Muscle layer of colon (tissue), 2 donors: ENCODE measurements around the gene CAMTA2.

ENCODE experiments used
- H3K27ac ChIP-seq: one replicate; pipeline ENCODE4 v1.7.0; 2013; ENCODE audit warnings: low read depth, mild to moderate bottlenecking, low read length, moderate library complexity
- H3K27me3 ChIP-seq, 2 donors: one replicate each; pipeline ENCODE4 v1.7.0; 2013; ENCODE audit warnings: low read length in 2 of 2, mild to moderate bottlenecking in 2 of 2; ENCODE audit not compliant: insufficient read depth in 2 of 2, control insufficient read depth in 1 of 2
- H3K36me3 ChIP-seq: one replicate; pipeline ENCODE4 v1.7.0; 2013; ENCODE audit warnings: mild to moderate bottlenecking, low read length; ENCODE audit not compliant: insufficient read depth
- H3K4me1 ChIP-seq: one replicate; pipeline ENCODE4 v1.7.0; 2013; ENCODE audit warnings: mild to moderate bottlenecking, low read length; ENCODE audit not compliant: insufficient read depth
- H3K4me3 ChIP-seq, 2 donors: one replicate each; pipeline ENCODE4 v1.7.0; 2013; ENCODE audit warnings: low read length in 2 of 2, low read depth in 1 of 2, mild to moderate bottlenecking in 1 of 2, moderate library complexity in 1 of 2
- H3K9ac ChIP-seq: one replicate; pipeline ENCODE4 v1.7.0; 2013; ENCODE audit warnings: low read length
- H3K9me3 ChIP-seq: one replicate; pipeline ENCODE4 v1.7.0; 2013; ENCODE audit warnings: mild to moderate bottlenecking, low read length
- donor health status: abdominal sarcoma.
- donor health status: Adenocarcinoma of cecum.

Gene CAMTA2

DNA sequence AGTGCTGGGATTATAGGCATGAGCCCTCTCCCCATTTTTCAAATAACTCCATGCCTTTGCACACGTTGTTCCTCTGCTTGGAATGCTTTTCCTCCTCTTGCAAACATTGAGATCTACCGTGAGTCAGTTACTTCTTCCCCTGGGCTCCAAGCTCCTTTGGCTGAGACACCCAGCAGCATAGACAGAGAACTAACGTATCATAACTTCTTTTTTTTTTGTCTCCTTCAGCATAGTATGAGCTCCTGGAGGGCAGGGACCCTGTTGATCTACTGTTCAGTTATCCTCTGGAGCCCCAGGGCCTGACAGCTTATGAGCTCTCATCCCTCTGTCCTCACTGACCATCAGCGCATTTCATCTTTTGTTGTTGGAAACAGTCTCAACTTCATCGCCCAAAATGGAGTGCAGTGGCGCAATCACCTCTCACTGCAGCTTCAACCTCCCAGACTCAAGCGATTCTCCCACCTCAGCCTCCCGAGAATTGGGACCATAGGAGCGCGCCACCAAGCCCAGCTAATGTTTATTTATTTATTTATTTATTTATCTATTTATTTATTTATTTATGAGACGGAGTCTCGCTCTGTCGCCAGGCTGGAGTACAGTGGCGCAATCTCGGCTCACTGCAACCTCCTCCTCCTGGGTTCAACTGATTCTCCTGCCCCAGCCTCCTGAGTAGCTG is 22.0 kb downstream of the CAMTA2 start:
- Histone ChIP-seq H3K36me3 (peaks cover 20% of the 10 kb centered on the region), H3K27ac (no peak overlapping the region), H3K9ac (no peak overlapping the region), H3K27me3 (no peaks in the 10 kb centered on the region), H3K9me3 (no peaks in the 10 kb centered on the region), H3K4me3 (no peak overlapping the region), H3K4me1 (peaks cover 32% of the 10 kb centered on the region)

DNA sequence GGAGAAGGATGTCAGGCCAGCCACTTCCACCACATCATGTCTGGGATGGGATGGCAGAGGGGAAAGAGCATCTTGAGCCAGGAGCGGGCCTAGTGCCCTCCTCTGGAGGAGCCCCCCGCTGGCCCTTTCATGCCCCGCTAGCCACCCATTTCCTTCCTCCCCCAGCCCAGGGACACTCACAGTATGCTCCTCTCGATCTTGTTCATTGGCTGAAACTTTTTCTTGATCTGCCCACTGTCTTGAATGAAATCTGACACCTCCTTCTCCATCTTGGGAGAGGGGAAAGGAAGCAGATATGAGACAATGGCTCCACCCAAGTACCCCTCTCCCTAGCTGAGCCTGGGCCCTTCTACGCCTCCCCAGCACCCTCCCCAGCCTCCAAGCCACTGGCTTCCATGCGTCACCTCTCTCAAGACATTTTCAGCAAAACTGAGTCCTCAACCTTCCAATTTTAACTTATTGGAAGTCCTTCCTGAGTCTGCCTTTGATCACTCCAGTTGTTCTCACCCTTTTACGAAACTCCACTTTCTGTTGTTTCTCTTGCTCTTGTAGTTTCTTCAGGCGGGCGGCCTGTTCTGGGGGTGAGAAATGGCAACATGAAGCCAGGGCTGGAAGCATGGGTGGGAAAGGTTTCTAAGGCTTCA is 27.1 kb downstream of the CAMTA2 start:
- Histone ChIP-seq H3K9ac (no peak overlapping the region), H3K4me3 (no peak overlapping the region), H3K27me3 (no peaks in the 10 kb centered on the region), H3K9me3 (no peaks in the 10 kb centered on the region), H3K36me3 (peaks cover 26% of the 10 kb centered on the region), H3K4me1 (peaks cover 3% of the 10 kb centered on the region), H3K27ac (no peak overlapping the region)

DNA sequence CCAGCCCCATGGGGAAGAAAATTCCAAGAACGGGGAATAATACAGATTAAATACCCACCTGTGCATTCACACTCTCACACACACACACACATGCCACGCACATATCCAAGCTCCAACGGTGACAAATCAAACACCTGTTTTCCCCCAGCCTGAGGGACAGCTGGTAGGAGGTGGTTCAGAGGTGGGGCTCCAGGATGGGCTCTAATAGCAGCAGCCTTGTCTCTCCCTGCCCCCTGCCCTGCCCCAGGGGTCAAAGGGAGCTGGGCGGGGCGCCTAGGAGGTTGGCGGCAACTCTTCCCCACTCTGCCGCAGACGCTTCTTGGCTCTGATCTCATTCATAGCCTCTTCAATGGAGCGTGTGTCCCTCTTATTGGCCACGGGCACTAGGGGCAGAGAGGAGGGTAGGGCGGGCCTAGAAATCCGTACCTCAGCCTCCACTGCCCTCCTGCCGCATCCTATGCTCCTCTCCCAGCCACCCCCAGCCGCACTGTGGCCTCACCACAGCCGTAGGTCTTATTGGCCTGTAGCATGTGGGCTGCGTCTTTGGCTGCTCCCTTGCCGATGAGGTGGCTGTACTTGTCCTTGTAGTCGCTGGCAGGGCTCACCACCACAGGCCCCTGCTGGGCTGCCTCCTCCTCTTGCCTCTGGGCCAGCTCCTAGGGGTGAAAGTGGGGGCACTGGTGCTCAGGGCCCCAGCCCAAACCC is 28.1 kb downstream of the CAMTA2 start:
- no peaks in the 10 kb centered on the region for H3K4me1 ChIP-seq
- peaks cover 26% of the 10 kb centered on the region for H3K36me3 ChIP-seq
- H3K27me3 ChIP-seq, result no peaks in the 10 kb centered on the region
- H3K4me3 ChIP-seq, result no peak overlapping the region
- H3K9ac ChIP-seq, result no peak overlapping the region
- no peak overlapping the region for H3K27ac ChIP-seq
- no peaks in the 10 kb centered on the region for H3K9me3 ChIP-seq

DNA sequence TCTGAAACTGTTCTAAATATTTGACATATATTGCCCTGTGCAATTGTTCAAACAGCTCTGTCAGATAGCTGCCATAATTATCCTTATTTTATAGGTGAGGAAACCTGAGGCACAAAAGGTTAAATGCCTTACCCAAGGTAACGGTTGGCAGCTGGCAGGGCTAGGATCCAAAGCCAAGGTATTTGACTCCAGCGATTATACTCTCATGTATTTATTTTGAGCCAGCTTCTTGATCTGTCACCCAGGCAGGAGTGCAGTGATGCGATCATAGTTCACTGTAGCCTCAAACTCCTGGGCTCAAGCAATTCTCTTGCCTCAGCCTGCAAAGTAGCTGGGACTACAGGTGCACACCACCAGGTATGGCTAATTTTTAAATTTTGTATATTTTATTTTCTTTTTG is 29.4 kb downstream of the CAMTA2 start:
- Histone ChIP-seq H3K27ac (no peak overlapping the region), H3K36me3 (peaks cover 26% of the 10 kb centered on the region), H3K4me1 (no peaks in the 10 kb centered on the region), H3K9me3 (no peaks in the 10 kb centered on the region), H3K27me3 (no peaks in the 10 kb centered on the region), H3K4me3 (no peak overlapping the region), H3K9ac (no peak overlapping the region)

DNA sequence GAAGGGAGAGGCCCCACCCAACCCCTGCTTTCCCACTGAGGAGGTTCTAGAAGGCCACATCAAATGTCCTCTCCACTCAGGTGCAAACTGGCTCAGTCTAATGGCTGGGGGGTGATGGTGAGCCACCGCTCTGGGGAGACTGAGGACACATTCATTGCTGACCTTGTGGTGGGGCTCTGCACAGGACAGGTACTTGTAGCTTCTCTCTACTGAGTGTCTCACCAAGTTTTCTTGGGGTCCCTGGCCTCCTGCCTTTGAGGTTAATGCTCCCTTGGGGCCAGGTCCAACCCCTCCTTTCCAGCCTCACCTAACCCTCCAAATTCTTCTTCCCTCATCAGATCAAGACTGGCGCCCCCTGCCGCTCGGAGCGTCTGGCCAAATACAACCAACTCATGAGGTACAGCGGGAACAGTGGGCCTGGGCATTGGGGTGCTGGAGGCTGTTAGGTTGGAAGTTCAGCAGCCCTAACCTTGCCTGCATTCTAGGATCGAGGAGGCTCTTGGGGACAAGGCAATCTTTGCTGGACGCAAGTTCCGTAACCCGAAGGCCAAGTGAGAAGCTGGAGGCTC is 30.9 kb downstream of the CAMTA2 start:
- Histone ChIP-seq H3K4me1 (no peaks in the 10 kb centered on the region), H3K27me3 (no peaks in the 10 kb centered on the region), H3K27ac (no peak overlapping the region), H3K36me3 (peaks cover 26% of the 10 kb centered on the region), H3K9ac (no peak overlapping the region), H3K9me3 (no peaks in the 10 kb centered on the region), H3K4me3 (no peak overlapping the region)

DNA sequence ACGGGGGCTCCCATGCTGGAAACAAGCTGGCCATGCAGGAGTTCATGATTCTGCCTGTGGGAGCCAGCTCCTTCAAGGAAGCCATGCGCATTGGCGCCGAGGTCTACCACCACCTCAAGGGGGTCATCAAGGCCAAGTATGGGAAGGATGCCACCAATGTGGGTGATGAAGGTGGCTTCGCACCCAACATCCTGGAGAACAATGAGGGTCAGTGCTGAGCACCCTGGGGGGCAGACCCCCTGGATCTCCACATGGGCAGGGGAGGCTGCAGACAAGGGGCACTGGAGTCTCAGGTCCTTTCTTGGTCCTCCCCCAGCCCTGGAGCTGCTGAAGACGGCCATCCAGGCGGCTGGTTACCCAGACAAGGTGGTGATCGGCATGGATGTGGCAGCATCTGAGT is 32.4 kb downstream of the CAMTA2 start:
- Histone ChIP-seq H3K9me3 (no peaks in the 10 kb centered on the region), H3K27me3 (no peaks in the 10 kb centered on the region), H3K4me3 (no peak overlapping the region), H3K9ac (no peak overlapping the region), H3K27ac (no peak overlapping the region), H3K36me3 (peaks cover 16% of the 10 kb centered on the region), H3K4me1 (peaks cover 13% of the 10 kb centered on the region)

DNA sequence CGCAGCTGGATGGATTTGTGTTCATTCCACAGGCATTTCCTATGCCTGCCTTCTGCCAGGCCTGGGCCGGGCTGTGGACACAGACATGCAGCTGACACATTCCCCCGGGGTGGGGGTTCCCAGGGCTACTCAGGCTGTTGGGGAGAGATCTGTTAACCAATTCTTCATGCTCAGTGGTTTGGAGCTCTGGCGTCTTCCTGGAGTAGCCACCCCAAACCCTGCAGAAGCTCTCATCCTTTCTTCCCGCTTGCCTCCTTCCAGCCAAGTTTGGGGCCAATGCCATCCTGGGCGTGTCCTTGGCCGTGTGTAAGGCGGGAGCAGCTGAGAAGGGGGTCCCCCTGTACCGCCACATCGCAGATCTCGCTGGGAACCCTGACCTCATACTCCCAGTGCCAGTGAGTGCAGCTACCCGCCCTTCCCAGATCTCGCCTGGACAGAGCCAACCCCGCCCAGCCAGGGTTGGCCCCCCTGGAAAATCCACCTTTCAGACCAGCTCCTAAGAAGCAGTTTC is 34.0 kb downstream of the CAMTA2 start:
- H3K27me3 ChIP-seq, result no peaks in the 10 kb centered on the region
- H3K4me1 ChIP-seq, result peaks cover 13% of the 10 kb centered on the region
- H3K9ac ChIP-seq, result no peak overlapping the region
- H3K9me3 ChIP-seq, result no peaks in the 10 kb centered on the region
- peaks cover 6% of the 10 kb centered on the region for H3K36me3 ChIP-seq
- H3K27ac ChIP-seq, result no peak overlapping the region
- H3K4me3 ChIP-seq, result no peak overlapping the region

DNA sequence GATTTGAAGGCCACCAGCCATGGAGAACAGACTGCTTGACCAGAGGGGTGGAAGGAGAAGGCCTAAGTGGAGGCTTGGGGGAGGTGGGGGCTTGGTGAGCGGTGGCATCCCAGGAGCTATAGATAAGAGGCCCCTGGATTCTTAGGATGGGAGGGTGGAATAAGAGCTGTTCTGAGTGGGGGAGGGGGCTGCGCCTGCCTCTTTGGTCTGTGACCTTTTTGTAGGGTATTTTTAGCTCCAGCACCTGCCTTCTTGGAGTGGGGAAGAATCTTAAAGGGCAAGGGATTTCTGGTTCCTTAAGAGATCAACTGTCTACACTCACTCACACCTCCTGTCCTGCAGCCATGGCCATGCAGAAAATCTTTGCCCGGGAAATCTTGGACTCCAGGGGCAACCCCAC is 36.0 kb downstream of the CAMTA2 start:
- no peak overlapping the region for H3K9ac ChIP-seq

DNA sequence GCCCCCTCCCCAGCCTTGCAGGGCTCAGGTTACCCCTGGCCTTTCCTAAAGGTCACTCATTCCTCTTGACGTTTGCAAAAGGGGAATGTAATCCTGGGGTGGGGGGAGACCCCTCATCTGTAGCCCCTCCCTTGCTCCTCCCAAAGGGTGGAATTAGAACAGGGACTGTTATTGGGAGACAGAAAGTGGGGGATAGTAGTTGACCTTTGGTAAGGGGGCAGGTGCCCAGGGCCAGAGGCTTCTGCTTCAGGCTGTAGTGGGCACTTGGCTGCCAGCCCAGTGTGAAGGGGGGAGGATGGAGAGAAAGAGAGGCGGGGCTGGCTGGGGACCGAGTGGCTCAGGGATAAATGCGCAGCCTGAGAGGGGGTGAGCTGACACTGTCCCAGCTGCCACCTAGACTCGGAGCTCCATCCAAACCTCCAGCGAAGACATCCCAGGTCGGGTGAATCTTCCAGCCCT is 36.7 kb downstream of the CAMTA2 start, which contains the start of gene ENO3:
TSS of gene ENO3 (plus strand) at position 374 of the 459 bp plus-strand sequence. CDS start 711 bp downstream, outside the sequence.
- Histone ChIP-seq H3K27me3 (no peaks in the 10 kb centered on the region), H3K36me3 (peaks cover 10% of the 10 kb centered on the region), H3K4me3 (peak within 1 kb of the TSS; percentile 23 to 57), H3K9ac (peak within 1 kb of the TSS; percentile 21), H3K4me1 (peaks cover 24% of the 10 kb centered on the region), H3K27ac (peak within 1 kb of the TSS; percentile 72), H3K9me3 (no peaks in the 10 kb centered on the region)

More for the DNA sequence above, 36.0 kb downstream of the CAMTA2 start:
- peaks cover 17% of the 10 kb centered on the region for H3K4me1 ChIP-seq
- no peaks in the 10 kb centered on the region for H3K9me3 ChIP-seq
- no peak overlapping the region for H3K4me3 ChIP-seq
- H3K27me3 ChIP-seq, result no peaks in the 10 kb centered on the region
- H3K36me3 ChIP-seq, result peaks cover 4% of the 10 kb centered on the region
- peak overlapping the region; percentile 72 for H3K27ac ChIP-seq

DNA sequence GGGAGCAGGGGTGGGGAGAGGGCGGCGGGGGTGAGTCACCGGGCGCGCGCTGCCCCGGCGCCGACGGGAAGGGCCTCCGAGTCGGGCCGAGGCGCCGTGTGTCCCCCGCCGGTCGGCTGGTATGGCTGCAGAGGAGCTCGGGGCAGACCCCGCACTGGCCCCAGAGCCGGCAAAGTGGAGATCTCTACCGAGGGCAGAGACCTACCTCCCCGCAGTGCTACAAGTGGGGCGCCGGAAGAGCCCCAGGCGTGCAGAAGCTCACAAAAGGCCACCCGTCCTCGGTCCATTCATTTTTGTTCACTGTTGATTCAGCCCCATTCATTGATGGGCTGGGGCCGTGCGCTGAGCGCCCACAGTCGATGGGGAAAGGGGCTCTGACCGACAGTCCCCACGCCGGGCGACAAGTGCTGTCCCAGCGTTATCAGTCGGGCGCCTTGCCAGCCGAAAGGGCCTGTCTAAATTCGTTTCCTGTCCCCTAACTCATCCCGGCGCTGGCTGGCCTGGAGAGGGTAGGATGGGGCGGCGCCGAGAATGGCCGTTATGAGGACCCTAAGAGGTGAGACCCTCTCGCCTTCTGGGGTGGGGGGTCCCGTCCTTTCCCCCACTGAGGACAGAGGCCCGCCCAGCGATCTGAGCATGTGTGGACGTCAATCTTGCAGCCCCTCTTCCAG is 37.3 kb downstream of the CAMTA2 start:
- H3K9ac ChIP-seq, result peak overlapping the region; percentile 21
- H3K9me3 ChIP-seq, result no peaks in the 10 kb centered on the region
- peaks cover 29% of the 10 kb centered on the region for H3K4me1 ChIP-seq
- H3K27me3 ChIP-seq, result no peaks in the 10 kb centered on the region
- peaks cover 16% of the 10 kb centered on the region for H3K36me3 ChIP-seq
- H3K4me3 ChIP-seq, result peak overlapping the region; percentile 23 to 57
- H3K27ac ChIP-seq, result peak overlapping the region; percentile 72
